Activated CD4-positive, alpha-beta T cell treated with anti-CD3 and anti-CD28 coated beads, Interleukin-2, amount 50 U/mL, for 16 hours (primary cell): ENCODE results near the gene MAMDC4.
"Not testable (repeated sequence)": the region's sequence is repeated elsewhere in the genome, so short reads cannot be mapped to it uniquely, and the experiment has no call there.

ENCODE experiments used
- DNase-seq: peaks from one replicate; pipeline ENCODE4 v3.0.0-alpha.2; 2020

MAMDC4 gene

DNA sequence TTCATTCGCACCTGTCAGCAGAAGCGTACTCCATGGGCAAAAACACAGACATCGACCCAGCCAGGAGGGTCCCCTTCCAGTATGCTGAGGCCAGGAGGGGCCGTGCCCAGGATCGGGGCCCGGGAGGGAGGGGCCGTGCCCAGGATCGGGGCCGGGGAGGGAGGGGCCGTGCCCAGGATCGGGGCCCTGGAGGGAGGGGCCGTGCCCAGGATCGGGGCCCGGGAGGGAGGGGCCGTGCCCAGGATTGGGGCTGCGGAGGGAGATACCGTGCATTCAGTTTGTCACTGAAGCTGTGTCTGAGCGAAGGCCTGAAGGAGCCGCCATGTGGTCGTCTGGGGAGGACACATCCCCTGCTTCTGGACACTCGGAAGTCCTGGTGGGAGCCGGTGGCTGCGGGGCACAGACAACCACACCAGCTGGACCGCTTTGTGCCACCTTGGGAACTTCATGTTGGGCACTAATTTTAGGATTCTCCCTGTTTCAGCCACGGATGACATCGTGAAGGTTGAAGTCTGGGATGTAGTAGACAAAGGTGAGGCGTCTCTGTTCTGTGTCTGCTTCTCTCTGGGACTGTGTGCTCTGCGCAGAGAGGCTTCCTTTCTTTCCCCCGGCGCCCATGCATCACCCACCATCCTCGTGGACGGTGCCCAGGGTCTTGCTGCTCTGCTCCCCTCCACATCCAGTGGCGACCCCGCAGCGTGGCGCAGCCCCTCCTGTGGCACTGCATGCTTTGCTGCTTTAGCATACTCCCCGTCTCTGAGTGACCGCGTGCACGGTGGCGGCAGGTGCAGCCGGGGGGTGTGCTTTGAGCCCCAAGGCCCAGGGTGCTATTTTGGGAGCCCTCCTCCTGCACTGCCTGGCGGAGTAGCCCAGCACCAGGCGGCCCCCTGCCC is 26.6 kb upstream of the MAMDC4 start:
- no peak for DNase-seq

DNA sequence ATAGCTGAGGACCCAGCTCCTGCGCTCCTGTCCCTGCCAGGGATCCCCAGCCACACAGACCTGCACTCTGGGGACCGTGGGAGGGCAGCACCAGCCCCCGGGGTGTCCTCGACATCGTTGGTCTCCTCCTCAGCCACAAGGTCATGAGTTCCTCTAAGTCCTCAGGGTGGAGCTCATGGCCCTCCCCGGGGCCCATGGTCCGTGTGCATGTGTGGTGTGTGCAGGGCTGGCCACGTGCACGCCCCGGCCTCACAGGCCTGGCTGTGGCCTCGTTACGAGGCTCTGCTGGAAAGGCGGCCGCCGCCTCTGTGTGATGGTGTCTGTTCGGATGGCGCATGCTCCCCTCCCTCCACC is 26.0 kb upstream of the MAMDC4 start:
- no peak for DNase-seq

DNA sequence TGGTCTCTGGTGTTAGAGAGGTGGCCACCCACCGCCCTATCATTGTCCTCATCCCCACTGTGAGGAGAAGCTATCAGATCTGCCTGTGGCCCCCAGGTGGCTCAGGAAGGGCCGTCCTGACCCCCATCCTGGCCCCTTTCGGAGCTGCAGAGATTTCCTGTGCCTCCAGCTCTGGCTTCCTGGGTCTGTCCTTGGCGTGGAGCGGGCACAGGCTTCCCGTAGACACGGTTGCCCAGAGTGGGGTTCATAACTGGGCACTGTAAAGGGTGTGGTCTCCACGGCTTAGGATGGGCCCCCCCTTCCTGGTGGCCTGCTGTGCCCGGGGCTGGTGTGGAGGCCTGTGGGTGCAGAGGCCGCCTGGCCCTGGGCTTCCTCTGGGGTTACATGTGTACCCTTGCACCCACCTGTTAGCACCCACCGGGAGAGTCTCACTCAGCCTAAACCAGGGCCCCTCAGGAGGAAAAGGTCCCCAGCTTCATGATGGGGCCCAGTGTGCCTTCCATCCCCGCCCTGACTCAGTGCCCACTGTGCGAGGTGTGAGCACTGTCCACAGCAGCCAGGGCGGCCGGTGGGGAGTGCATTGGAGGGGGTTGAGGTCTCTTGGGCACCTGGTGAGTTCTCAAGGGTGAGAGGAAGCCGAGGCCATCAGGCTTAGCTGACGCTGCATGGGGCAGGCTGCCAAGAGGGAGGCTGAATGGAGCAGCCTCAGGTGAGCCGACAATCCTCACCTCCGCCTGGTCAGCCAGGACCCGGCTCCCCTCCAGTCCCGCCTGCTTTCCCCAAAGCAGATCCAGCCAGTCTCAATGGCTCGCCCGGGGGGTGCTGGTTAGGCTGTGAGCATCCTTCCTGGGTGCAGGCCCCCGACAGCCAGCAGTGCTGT is 25.2 kb upstream of the MAMDC4 start:
- no peak for DNase-seq

DNA sequence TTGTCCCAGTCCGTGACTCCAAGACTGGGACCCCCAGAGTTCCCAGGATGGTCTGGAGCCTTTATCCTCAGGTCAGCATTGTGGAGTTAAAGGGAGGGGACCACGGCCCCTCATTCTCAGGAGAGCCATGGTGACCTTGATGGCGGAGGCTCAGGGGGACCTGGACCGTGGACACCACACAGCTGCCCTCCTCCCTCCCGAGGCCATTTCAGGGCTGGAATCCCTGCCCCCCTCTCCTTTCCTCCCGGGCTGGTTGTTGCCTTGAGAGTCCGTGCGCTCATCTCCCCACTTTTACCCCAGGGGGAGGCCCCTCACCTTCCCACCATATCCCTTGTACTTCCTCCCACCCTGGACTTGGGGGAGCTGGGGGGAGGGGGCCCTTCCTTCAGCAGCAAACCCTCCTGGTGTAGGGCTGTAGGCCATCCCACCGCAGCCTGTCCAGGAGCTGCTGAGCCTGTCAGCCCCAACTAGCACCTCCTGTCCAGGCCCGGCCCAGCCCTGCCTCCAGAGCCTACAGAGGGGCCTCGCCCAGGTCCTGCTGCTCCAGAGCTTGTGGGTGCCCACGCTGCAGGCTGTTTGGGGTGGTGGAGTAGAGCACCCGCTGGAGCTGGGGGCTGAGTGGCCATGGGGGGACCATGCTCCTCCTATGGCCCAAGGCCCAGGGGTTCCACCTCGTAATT is 24.2 kb upstream of the MAMDC4 start:
- no peak for DNase-seq

DNA sequence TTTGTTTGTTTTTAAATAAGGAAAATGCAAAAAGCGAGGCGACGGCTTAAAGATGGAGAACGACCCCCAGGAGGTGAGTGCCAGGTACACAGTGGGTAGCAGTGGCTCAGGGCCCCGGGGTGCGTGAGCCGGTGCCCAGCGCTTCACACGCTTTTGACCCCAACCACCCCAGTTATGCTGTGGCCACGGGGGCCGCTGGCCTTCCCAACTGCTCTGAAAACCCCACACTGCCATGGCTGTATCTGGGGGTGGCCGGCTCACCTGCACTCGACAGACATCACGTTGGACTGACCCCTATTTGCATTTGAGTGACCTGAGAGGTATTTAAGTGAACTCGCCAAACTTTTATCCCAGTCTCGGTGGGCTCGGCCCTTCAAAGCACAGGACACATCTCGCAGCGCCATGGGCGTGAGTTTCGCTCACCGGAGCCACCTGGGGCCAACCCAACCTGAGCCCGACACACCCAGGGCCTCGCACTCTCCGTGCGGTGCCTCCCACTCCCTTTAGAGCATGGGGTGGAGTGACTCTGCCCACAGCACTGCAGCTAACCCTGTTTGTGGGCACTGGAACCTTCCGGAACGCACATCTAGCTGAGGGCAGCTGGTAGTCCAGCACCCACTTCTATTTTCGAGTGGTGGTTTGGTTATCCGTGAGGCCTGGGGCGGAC is 23.5 kb upstream of the MAMDC4 start:
- DNase-seq = no peak

DNA sequence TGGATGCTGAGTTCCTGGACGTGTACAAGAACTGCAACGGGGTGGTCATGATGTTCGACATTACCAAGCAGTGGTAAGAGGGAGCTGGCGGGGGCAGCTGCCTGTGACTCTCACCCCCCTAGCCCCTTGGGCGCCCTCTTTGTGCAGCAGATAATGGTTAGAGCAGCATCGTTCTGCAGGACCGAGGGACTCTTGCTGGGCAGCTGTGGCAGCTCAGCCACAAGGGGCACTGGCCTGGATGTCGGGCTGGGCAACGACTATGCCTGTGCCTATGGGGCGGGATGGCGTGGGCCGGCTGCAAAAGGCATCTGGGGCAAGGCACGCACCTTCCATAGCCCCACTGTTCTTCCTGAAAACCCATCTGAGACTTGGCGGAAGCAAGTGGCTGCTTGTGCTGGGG is 22.7 kb upstream of the MAMDC4 start:
- DNase-seq = no peak

DNA sequence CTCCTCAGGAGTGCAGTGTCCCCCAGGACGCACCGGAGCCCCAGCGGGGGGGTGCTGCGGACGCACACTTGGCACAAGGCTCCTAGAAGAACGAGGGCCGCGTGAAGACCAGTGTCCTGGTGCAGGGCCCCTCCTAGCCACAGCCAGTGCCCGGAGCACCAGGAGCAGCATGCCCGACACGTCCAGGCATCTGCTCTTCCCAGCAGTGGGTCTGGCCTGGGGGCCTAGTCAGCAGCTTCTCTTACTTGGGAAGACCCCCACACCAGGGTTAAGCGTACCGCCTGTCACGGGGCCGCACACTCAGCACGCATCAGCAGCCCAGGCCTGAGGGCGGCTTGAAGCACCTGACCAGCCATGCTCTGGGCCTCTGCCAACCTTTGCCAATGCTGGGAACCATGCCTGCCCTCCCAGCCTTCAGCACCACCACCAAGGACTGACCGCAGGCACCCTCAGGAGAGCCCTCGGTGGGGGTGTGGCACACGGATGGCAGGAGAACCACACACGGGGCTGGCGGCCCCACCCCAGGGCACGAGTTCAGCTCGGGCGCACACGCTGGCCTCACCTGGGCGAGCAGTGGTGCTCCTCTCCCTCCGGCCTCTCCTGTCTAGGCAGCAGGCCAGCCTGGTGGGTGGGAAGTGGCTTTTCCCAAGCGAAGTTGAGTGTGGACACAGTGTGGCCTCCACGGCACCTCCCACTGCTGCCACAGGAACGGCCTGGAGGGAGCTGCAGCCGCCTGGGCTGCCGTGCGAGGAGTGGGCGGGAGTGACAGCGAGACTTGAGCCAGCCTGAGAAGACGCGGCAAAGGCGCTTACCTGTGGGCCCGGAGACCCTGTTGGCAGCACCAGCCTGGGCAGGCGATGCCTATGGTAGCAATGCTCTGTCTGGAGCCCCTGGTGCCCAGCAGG is 21.9 kb upstream of the MAMDC4 start:
- DNase-seq = no peak

DNA sequence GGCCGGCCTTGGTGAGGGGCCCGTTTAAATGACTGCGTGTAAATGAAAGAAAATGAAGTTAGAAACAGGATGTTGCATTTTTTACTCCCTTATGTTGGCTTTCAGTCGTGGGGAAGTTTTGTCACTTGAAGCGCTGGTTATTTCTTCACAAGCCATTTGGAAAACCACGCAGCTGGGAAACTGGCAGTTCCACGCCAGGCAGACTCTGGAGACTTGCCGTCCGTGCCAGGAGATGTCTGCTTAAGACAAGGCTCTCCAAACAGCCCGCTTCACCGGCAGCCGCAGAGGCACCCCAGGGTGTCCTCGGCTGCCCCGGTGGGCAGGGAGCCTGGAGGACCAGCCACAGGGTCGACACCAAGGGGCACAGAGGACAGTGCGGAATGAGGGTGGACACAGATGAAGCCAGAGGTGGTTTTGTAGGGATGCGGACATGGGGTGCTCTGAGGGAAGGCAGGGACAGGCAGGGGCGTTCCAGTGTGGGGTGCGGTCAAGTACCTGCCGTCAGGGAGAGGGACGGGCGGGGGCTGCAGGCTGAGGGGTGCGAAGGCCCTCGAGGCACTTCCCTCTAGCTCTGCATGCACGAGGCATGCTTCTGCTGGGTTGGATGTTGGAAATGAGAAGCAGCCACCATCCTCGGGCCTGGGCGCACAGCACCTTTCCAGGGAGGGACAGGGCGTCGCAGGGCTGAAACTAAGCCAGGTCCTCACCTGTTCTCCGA is 21.0 kb upstream of the MAMDC4 start:
- DNase-seq = no peak

DNA sequence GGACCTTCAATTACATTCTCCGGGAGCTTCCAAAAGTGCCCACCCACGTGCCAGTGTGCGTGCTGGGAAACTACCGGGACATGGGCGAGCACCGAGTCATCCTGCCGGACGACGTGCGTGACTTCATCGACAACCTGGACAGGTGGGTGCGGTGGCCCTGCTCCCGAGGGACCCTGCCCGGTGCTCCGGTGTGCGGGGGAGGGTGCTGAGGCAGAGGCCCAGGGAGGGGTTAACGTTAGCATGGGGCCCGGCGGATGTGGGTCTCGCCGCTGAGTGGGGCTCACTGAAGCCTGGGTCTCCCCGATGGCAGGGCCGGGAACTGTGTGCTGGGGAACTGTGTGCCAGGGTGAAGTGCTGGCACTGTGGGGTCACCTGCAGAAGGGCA is 20.4 kb upstream of the MAMDC4 start:
- no peak for DNase-seq

DNA sequence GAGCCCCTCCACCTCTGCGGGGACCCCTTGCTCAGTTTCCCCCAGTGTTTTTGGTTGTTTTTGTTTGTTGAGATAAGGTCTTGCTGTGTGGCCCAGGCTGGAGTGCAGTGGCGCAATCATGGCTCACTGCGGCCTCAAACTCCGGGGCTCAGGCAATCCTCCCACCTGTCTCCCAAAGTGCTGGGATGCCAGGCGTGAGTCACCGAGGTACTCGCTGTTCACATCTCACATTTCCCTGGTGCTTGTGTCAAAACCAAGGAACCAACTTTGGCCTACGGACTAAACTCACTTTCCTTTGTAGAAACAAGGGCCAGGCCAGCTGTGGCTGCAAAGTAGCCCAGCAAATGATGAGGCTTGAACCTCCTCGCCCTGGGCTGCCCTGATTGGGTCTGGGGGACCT is 19.6 kb upstream of the MAMDC4 start:
- DNase-seq = no peak

DNA sequence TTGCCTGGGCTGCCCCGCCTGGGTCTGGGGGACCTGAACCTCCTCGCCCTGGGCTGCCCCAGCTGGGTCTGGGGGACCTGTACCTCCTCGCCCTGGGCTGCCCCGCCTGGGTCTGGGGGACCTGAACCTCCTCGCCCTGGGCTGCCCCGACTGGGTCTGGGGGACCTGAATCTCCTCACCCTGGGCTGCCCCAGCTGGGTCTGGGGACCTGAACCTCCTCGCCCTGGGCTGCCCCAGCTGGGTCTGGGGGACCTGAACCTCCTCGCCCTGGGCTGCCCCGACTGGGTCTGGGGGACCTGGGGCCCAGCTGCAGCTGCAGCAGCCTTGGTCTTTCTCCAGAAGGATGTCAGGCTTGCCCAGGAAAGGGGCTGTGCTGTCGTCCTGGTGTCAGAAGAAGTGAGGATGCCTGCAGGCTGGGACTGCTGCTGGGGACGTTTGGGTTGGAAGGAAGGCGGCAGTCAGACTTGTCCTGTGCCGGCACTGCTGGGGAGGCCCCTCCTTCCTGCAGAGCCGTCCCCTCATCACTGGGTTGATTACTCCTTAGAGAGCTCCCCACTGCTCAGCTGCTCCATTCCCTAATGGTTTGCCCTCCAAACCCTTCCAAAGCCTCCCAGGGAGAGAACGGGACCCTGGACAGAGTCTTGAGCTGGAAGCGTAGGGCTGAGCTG is 18.6 kb upstream of the MAMDC4 start:
- not testable (repeated sequence) for DNase-seq

DNA sequence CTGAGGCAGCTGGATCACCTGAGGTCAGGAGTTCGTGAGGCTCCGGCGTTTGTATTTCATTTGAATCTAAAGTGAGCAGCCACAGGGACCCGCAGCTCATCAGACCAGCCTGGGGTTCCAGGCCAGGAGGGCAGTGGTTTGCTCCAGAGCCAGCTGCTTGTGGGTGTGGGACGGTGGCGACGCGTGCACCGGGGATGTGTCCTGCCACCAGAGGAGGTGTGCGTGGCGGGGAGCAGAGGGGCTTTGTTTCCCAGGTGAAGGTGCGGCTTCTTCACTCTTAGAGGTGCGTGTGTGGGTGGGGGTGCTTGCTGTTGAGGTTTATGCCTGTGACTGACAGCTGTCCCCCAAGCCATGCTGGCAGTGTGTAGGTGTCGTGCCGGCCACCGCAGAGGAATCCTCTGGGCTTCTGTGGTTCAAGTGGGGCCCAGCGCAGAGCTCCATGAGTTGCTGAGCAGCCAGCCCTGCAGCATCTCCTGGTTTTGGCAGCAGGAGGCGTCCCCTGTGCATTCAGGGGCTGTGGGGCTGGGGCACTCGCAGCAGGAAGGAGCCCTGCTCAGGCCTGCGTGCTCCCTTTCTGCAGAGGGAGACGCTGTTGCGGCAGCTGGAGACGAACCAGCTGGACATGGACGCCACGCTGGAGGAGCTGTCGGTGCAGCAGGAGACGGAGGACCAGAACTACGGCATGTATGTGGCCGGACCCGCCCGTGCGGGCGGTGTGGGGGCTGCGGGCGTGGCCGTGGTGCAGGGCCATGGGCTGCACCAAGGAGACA is 16.8 kb upstream of the MAMDC4 start:
- DNase-seq = no peak

DNA sequence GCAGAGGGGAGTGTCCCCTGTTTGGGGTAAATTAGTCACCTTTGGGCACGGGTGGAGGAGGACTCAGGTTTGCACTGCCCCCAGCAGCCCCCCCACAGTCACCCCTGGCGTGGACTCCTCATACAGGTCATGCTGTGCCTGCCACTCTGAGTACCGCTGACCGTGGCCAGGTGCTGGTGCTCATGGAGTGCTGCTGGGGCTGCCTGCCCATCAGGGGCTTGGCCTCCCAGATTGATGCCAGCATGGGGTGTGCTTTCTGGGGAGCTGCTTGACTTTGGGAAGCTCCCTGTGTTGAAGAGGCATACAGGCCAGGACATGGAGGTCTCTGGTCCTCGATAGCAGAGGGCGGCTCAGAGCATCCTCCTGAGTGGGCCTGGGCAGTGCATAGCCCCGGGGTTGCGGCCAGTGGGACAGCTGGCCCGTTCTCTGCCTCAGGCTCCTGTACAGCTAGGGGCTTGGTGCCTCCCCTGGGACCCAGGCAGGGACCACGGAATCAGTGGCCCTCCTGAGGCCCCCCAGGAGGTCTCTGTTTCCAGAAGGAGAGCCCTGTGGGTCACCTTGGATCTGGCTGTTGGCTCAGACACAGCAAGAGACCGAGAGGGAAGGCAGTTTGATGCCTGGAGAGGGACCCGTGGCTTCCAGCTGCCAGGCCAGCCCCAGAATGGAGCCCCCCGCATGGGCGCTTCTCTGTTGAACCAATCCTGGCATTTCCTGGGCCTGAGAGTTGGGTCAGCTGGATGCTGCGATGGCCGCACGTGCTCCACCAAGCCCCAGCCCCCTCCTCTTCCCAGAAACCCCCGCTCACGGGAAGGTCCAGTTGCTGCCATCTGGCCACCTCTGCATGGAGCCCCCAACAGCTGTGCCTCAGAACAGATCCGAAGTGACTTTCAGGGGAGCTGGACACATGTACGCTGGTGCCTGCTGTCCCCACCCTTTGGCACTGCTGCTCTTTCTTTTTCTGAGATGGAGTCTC is 15.9 kb upstream of the MAMDC4 start:
- DNase-seq = no peak

DNA sequence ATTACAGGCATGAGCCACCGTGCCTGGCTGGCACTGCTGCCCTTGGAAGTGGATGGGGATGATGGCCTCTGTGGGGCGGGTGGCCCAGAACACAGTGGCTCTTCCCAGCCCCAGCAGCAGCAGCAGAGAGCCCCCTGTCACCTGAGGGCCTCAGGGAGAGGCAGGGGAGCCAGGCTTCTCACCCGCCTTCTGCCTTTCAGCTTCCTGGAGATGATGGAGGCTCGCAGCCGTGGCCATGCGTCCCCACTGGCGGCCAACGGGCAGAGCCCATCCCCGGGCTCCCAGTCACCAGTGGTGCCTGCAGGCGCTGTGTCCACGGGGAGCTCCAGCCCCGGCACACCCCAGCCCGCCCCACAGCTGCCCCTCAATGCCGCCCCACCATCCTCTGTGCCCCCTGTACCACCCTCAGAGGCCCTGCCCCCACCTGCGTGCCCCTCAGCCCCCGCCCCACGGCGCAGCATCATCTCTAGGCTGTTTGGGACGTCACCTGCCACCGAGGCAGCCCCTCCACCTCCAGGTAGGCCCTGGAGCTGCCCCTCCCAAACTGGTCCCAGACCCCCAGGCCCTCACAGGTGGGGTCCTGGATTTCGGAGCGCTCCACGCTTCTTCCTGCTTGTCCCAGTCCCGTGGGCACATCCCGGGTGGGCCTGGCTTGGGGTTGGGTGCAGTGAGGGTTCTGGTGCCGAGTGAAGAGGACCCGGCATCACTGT is 14.8 kb upstream of the MAMDC4 start:
- no peak for DNase-seq

DNA sequence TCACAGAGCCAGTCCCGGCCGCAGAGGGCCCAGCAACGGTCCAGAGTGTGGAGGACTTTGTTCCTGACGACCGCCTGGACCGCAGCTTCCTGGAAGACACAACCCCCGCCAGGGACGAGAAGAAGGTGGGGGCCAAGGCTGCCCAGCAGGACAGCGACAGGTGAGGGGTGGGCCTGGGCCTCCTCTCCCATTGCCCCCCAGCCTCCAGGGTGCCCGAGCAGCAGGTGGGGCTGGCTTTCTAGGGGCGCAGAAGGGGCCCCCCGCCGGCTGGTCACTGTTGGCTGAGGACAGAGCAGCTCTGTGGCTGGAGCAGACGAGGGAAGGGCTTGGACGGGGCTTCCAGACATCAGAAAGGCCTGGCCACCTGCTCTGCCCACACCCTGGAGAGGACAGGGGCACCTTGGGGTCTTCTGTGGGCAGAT is 14.3 kb upstream of the MAMDC4 start:
- DNase-seq = not testable (repeated sequence)

DNA sequence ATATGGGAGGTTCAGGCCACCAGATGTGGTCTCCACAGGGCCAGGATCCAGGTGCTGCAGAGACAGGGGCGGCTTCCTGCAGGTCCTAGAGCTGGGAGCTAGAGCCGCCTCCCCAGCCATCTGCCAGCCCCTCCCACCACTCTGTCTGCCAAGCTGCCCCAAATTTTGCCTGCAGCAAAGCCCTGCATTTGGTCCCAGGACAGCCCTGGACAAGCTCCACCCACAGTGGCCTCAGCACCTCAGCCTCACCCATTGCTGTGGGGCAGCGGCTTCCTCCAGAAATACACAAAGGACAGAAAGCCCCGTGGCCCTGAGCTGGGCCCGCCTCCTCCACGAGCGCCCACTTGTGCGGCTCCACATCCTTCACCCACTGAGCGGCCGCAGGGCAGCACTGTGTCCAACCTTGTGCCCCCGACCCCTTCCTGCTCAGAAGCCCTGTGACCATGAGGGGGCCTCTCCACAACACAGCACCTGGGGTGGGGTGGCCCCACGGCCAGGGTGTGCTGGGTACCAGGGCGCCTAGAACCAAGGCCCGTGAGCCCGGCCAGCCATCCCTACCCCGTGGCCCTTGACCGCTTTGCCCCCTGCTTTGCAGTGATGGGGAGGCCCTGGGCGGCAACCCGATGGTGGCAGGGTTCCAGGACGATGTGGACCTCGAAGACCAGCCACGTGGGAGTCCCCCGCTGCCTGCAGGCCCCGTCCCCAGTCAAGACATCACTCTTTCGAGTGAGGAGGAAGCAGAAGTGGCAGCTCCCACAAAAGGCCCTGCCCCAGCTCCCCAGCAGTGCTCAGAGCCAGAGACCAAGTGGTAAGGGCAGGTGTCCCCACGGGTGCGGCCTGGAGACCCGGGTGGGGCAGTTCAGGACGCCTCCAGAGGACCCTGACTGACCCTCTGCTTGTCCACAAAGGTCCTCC is 13.6 kb upstream of the MAMDC4 start:
- no peak for DNase-seq
